Endothelial cell of umbilical vein (primary cell): ENCODE data around the gene AMELX. TPM values are rescaled to one million over a fixed set of nuclear protein-coding genes. Genes with fewer than 3 reads are reported as not detected.

Experiments used
- BruUV-seq: library from RNA; stranded (reverse); fragments of 400-500 nt; replicated peaks from 2 replicates; lab custom pipeline; 2021; lab: Mats Ljungman, UMichigan
- CTCF ChIA-PET: fragments of 300-600, 350-600 bp; sonication (Branson Sonifier 250); formaldehyde crosslinking; loops from one replicate; lab custom pipeline; 2021; ENCODE audit warnings: antibody characterized with exemption, inconsistent platforms; lab: Charles Lee
- POLR2A ChIA-PET: fragments of 300-600, 350-600 bp; sonication (Branson Sonifier 250); formaldehyde crosslinking; loops from one replicate; lab custom pipeline; 2021; ENCODE audit warnings: antibody characterized with exemption, inconsistent platforms; lab: Charles Lee
- DNase-seq: peaks from one replicate; pipeline ENCODE4 v3.0.0-alpha.2; 2011; ENCODE audit warnings: low read depth, low spot score
- FAIRE-seq: peaks from 2 replicates; lab custom pipeline; 2011; peaks lifted over from hg19 to GRCh38; lab: Jason Lieb, UNC
- H2AFZ ChIP-seq: 2 replicates; pipeline ENCODE4 v1.6.0; 2012; ENCODE audit warnings: low read depth, low read length, control low read depth, inconsistent platforms
- H3K27ac ChIP-seq: 2 replicates; pipeline ENCODE4 v1.5.1; 2011; ENCODE audit warnings: low read depth, mild to moderate bottlenecking, control low read depth, low read length, moderate library complexity; ENCODE audit not compliant: insufficient read depth
- H3K27me3 ChIP-seq, 2 experiments: 2 replicates each; pipeline versions ENCODE4 v1.6.0 to v1.6.1; 2011; ENCODE audit warnings: low read length in 2 of 2, mixed read lengths in 1 of 2; ENCODE audit not compliant: control insufficient read depth in 2 of 2, insufficient read depth in 2 of 2
- H3K36me3 ChIP-seq, 2 experiments: 2 replicates in 1 of 2; 3 replicates in 1 of 2; pipeline ENCODE4 v1.5.1; 2011; ENCODE audit warnings: low read length in 2 of 2, mild to moderate bottlenecking in 1 of 2, moderate library complexity in 1 of 2; ENCODE audit not compliant: control insufficient read depth in 2 of 2, insufficient read depth in 2 of 2; ENCODE audit errors: extremely low read depth in 1 of 2
- H3K4me1 ChIP-seq: 3 replicates; pipeline ENCODE4 v1.5.1; 2011; ENCODE audit warnings: mild to moderate bottlenecking, low read length; ENCODE audit not compliant: control insufficient read depth, insufficient read depth; ENCODE audit errors: extremely low read depth
- H3K4me2 ChIP-seq: 2 replicates; pipeline ENCODE4 v1.6.1; 2011; ENCODE audit warnings: low read length, control low read depth, mixed read lengths; ENCODE audit not compliant: insufficient read depth
- H3K4me3 ChIP-seq, 3 experiments: fragments of 200-600 bp in 1 of 3; sonication (generic), shearing (Covaris generic) in 1 of 3; replicated peaks in 1 of 3; 2 replicates each; pipeline ENCODE4 v1.5.1; 2011 to 2016; ENCODE audit warnings: control low read depth in 3 of 3, low read length in 3 of 3, mild to moderate bottlenecking in 2 of 3, inconsistent platforms in 1 of 3, low read depth in 1 of 3, moderate library complexity in 1 of 3; ENCODE audit not compliant: insufficient read depth in 1 of 3
- H3K79me2 ChIP-seq: 2 replicates; pipeline ENCODE4 v1.6.0; 2012; ENCODE audit warnings: low read length, inconsistent platforms; ENCODE audit not compliant: control insufficient read depth, insufficient read depth
- H3K9ac ChIP-seq: replicated peaks from 2 replicates; pipeline ENCODE3; 2011; ENCODE audit warnings: low read length, control low read depth; ENCODE audit not compliant: insufficient read depth; ENCODE audit errors: extremely low read depth
- H3K9me1 ChIP-seq: replicated peaks from 3 replicates; pipeline ENCODE4 v1.6.0; 2011; ENCODE audit warnings: mild to moderate bottlenecking, low read length; ENCODE audit not compliant: control insufficient read depth, insufficient read depth; ENCODE audit errors: extremely low read depth
- H3K9me3 ChIP-seq: replicated peaks from 2 replicates; pipeline ENCODE4 v1.5.1; 2012; ENCODE audit warnings: low read length, inconsistent platforms; ENCODE audit not compliant: control insufficient read depth, insufficient read depth
- H4K20me1 ChIP-seq: replicated peaks from 2 replicates; pipeline ENCODE3; 2011; ENCODE audit warnings: mild to moderate bottlenecking, low read length; ENCODE audit not compliant: control insufficient read depth, insufficient read depth; ENCODE audit errors: extremely low read depth
- EZH2 ChIP-seq: IDR thresholded peaks from 2 replicates; pipeline ENCODE4 v1.6.1; 2012; ENCODE audit warnings: borderline replicate concordance, low read depth, mild to moderate bottlenecking, moderate library complexity, low read length, inconsistent platforms; ENCODE audit not compliant: severe bottlenecking
- FOS ChIP-seq: IDR thresholded peaks from 2 replicates; pipeline ENCODE4 v1.6.1; 2011; ENCODE audit warnings: mild to moderate bottlenecking, low read length, moderate library complexity, borderline replicate concordance; ENCODE audit not compliant: insufficient read depth
- GATA2 ChIP-seq: IDR thresholded peaks from 2 replicates; pipeline ENCODE4 v1.7.0; 2011; ENCODE audit warnings: low read depth, mild to moderate bottlenecking, moderate library complexity, mixed read lengths, low read length; ENCODE audit not compliant: insufficient read length, insufficient read depth
- JUN ChIP-seq: IDR thresholded peaks from 2 replicates; pipeline ENCODE4 v1.6.1; 2011; ENCODE audit warnings: borderline replicate concordance, low read depth; ENCODE audit not compliant: insufficient read length, insufficient read depth
- MYC ChIP-seq: IDR thresholded peaks from one replicate; pipeline ENCODE4 v1.6.1; 2011; ENCODE audit warnings: mild to moderate bottlenecking, low read depth, low read length
- POLR2A ChIP-seq: IDR thresholded peaks from 2 replicates; pipeline ENCODE4 v1.6.1; 2012; ENCODE audit warnings: low read depth, mild to moderate bottlenecking, control low read depth, low read length
- POLR2AphosphoS5 ChIP-seq: IDR thresholded peaks from 2 replicates; pipeline ENCODE4 v1.6.1; 2012; ENCODE audit warnings: low read depth, mild to moderate bottlenecking, control low read depth, low read length, moderate library complexity; ENCODE audit not compliant: insufficient read depth
- dilution Hi-C: fragments of 300-500 bp; cut with MboI; formaldehyde crosslinking; loops from one replicate; pipeline ENCODE4 v1.15.0; 2019; ENCODE audit warnings: low sequenced_read_pairs; ENCODE audit not compliant: extremely low pct_ligation_motif_present
- intact Hi-C: fragments of 100-400 bp; cut with micrococcal nuclease; formaldehyde crosslinking; loops from one replicate; pipeline ENCODE4 v1.10.0; 2022
- polyA plus RNA-seq, 4 experiments: library from polyadenylated mRNA; depleted of rRNA in 3 of 4; stranded (reverse) in 3 of 4; unstranded in 1 of 4; fragments of >200 nt; gene quantifications; 2 replicates each; pipeline versions ENCODE4 v1.2.1 to v1.2.3, GENCODE V29; 2011 to 2012; ENCODE audit warnings: missing spikeins in 1 of 4
- total RNA-seq: library from RNA; stranded (reverse); gene quantifications from 2 replicates; pipeline ENCODE4 v1.2.3, GENCODE V29; 2021
- TF ChIP-seq, protein P1 (sequence below): IDR thresholded peaks from 2 replicates; pipeline ENCODE4 v1.6.1; 2011; ENCODE audit not compliant: insufficient read depth, insufficient read length
- TF ChIP-seq, protein P2 (sequence below), 2 donors: IDR thresholded peaks; 1 replicate in 1 of 2; 2 replicates in 1 of 2; pipeline ENCODE4 v1.5.1; 2011; ENCODE audit warnings: low read length in 2 of 2, mild to moderate bottlenecking in 2 of 2, moderate library complexity in 2 of 2, control low read depth in 1 of 2, inconsistent platforms in 1 of 2, low read depth in 1 of 2; ENCODE audit not compliant: insufficient read depth in 1 of 2; ENCODE audit errors: extremely low read depth in 1 of 2

The AMELX gene
- total and polyA plus RNA-seq, 2 donors (not counting 3 experiments of a cell fraction or from before 2014, with no cell fraction given) = not detected

DNA sequence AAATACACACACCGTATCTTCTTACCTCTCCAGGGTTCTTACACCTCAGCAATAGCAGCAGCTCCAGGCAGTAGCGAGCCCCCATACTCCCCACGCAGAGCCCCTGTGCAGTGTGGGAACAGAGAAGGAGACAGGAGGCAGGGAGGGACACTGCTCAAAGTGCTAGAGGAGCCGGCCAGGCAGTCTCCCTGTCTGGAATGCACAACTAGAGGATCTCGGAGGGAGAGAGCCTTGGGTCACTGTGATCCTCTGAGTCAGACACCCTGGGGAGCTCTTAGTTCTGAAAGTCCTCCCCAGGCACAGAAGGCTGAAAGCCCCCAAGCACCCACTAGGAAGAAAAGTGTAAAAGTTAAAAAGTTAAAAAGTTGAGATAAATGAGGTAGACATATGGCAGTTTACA, 16.0 kb downstream of the AMELX start:
- Histone ChIP-seq H3K4me3 (no peak overlapping the region), H3K36me3 (no peaks in the 10 kb centered on the region), H3K79me2 (no peaks in the 10 kb centered on the region), H3K4me2 (no peak overlapping the region), H2AFZ (no peak overlapping the region), H3K9ac (no peak overlapping the region), H3K27ac (no peak overlapping the region), H4K20me1 (no peaks in the 10 kb centered on the region), H3K9me3 (no peaks in the 10 kb centered on the region), H3K27me3 (no peaks in the 10 kb centered on the region), H3K4me1 (no peaks in the 10 kb centered on the region), H3K9me1 (no peaks in the 10 kb centered on the region)
- no TSS peak for BruUV-seq
- DNase-seq (no peak), FAIRE-seq (no peak)
- ChIA-PET POLR2A (no interaction called here), CTCF (no interaction called here)
- dilution Hi-C loops (no loop called here), intact Hi-C loops (no loop called here)
- TF ChIP-seq, protein P1, sequence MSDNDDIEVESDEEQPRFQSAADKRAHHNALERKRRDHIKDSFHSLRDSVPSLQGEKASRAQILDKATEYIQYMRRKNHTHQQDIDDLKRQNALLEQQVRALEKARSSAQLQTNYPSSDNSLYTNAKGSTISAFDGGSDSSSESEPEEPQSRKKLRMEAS = no peak
- TF ChIP-seq JUN = no peak
- TF ChIP-seq EZH2 = no peak
- TF ChIP-seq, protein P2, sequence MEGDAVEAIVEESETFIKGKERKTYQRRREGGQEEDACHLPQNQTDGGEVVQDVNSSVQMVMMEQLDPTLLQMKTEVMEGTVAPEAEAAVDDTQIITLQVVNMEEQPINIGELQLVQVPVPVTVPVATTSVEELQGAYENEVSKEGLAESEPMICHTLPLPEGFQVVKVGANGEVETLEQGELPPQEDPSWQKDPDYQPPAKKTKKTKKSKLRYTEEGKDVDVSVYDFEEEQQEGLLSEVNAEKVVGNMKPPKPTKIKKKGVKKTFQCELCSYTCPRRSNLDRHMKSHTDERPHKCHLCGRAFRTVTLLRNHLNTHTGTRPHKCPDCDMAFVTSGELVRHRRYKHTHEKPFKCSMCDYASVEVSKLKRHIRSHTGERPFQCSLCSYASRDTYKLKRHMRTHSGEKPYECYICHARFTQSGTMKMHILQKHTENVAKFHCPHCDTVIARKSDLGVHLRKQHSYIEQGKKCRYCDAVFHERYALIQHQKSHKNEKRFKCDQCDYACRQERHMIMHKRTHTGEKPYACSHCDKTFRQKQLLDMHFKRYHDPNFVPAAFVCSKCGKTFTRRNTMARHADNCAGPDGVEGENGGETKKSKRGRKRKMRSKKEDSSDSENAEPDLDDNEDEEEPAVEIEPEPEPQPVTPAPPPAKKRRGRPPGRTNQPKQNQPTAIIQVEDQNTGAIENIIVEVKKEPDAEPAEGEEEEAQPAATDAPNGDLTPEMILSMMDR (IDR thresholded peaks at IDR 0.05; ENCODE audit: extremely low read depth in 1 of 2, insufficient read depth in 1 of 2, low read depth in 1 of 2, low read length in 2 of 2) = no peak
- no peak for TF ChIP-seq MYC
- TF ChIP-seq POLR2AphosphoS5 = no peak
- no peak for TF ChIP-seq FOS
- no peak for TF ChIP-seq GATA2
- no peak for TF ChIP-seq POLR2A
